GM18861 (cell line): ENCODE data around the gene TMEM131.

Source experiments
- ATAC-seq: cut with Tn5 transposase; IDR thresholded peaks from one replicate; pipeline ENCODE4 v1.9.1; 2021; ENCODE audit not compliant: unreplicated experiment

The TMEM131 gene

GRCh38 chr2:97727296-97727695, 268.5 kb downstream of the TMEM131 start:
- ATAC-seq = no peak

GRCh38 chr2:97726261-97727064, 269.3 kb downstream of the TMEM131 start:
- ATAC-seq = no peak

GRCh38 chr2:97724946-97725688, 270.6 kb downstream of the TMEM131 start:
- no peak for ATAC-seq

GRCh38 chr2:97724501-97724900, 271.2 kb downstream of the TMEM131 start:
- ATAC-seq = no peak

GRCh38 chr2:97724073-97724410, 271.7 kb downstream of the TMEM131 start:
- no peak for ATAC-seq

GRCh38 chr2:97723156-97724072, 272.3 kb downstream of the TMEM131 start:
- ATAC-seq = no peak

- no peak for ATAC-seq
Measured at GRCh38 chr2:97722227-97722626, 273.5 kb downstream of the TMEM131 start.

GRCh38 chr2:97720746-97721145, 275.0 kb downstream of the TMEM131 start:
- no peak for ATAC-seq

- no peak for ATAC-seq
Measured at GRCh38 chr2:97719362-97720155, 276.2 kb downstream of the TMEM131 start.

GRCh38 chr2:97718942-97719341, 276.8 kb downstream of the TMEM131 start:
- no peak for ATAC-seq

GRCh38 chr2:97718051-97718882, 277.5 kb downstream of the TMEM131 start:
- ATAC-seq = no peak

- no peak for ATAC-seq
Measured at GRCh38 chr2:97717613-97717995, 278.1 kb downstream of the TMEM131 start.

- no peak for ATAC-seq
Measured at GRCh38 chr2:97716695-97717612, 278.8 kb downstream of the TMEM131 start.

- no peak for ATAC-seq
Measured at GRCh38 chr2:97715951-97716694, 279.6 kb downstream of the TMEM131 start.

- ATAC-seq = no peak
Measured at GRCh38 chr2:97714950-97715652, 280.6 kb downstream of the TMEM131 start.

- ATAC-seq = no peak
Measured at GRCh38 chr2:97714084-97714949, 281.4 kb downstream of the TMEM131 start.
